ENCODE results near the gene NMRK1. TPM values are rescaled to one million over a fixed set of nuclear protein-coding genes. Genes with fewer than 3 reads are reported as not detected.
A peak's percentile ranks its signal among the peaks of the same experiment; 100 is the strongest.

Gene NMRK1
- total and polyA plus RNA-seq, 2 of the 13 experiments (the other 11 are each of a cell fraction or from before 2014, with no cell fraction given), result 9.1 to 12.9 TPM

DNA sequence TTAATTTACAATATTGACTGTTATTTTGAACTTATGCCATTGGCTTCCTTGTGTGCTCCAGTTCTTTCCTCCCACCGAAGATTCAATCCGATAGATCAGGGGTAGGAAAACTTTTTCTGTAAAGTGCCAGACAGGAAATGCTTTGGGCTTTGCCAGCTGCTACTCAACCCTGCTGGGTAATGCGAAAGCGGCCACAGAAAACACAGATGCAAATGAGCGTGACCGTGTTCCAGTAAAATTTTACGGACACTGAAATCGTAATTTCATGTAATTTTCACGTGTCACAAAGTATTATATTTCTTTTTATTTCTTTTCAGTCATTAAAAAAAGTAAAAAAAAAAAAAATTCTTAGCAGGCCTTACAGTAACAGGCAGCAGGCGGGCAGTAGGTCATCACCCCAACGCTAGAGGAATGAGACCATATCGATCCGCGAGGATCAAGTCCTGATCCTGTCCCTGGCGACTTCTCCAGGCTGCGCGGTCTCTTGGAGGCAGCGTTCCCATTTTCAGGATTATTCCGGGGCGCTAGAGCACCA lies 599 bp downstream of the NMRK1 start (continued):
- TF ChIP-seq TCF7 (IDR thresholded peaks at IDR 0.05; ENCODE audit: low read depth), result no peak
- TF ChIP-seq ZNF781 (CRISPR knock-in tag; IDR thresholded peaks at IDR 0.05; ENCODE audit: borderline replicate concordance, not compliant biosample characterization), result no peak
- no peak for TF ChIP-seq FOXA3 (CRISPR knock-in tag; IDR thresholded peaks at IDR 0.05)
- TF ChIP-seq KAT7 (CRISPR knock-in tag; IDR thresholded peaks at IDR 0.05; ENCODE audit: borderline replicate concordance), result no peak
- TF ChIP-seq ZNF530 (CRISPR knock-in tag; IDR thresholded peaks at IDR 0.05; ENCODE audit: low read depth), result no peak
- no peak for TF ChIP-seq CBX2 (IDR thresholded peaks at IDR 0.05; ENCODE audit: low read depth, low read length)
- no peak for TF ChIP-seq CBX2 (CRISPR knock-in tag; IDR thresholded peaks at IDR 0.05; ENCODE audit: low read depth)
- 0 out of 2 replicates have a peak, but pooled peaks have one; percentile 37 for TF ChIP-seq ZNF362 (CRISPR knock-in tag; IDR thresholded peaks at IDR 0.05; ENCODE audit: borderline replicate concordance)
- no peak for TF ChIP-seq ZNF234 (CRISPR knock-in tag; conservative IDR thresholded peaks at IDR 0.05)
- TF ChIP-seq, protein P1, sequence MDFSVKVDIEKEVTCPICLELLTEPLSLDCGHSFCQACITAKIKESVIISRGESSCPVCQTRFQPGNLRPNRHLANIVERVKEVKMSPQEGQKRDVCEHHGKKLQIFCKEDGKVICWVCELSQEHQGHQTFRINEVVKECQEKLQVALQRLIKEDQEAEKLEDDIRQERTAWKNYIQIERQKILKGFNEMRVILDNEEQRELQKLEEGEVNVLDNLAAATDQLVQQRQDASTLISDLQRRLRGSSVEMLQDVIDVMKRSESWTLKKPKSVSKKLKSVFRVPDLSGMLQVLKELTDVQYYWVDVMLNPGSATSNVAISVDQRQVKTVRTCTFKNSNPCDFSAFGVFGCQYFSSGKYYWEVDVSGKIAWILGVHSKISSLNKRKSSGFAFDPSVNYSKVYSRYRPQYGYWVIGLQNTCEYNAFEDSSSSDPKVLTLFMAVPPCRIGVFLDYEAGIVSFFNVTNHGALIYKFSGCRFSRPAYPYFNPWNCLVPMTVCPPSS (IDR thresholded peaks at IDR 0.05), result no peak
- no peak for TF ChIP-seq ZNF709 (CRISPR knock-in tag; IDR thresholded peaks at IDR 0.05)
- no peak for TF ChIP-seq ZNF644 (CRISPR knock-in tag; IDR thresholded peaks at IDR 0.05; ENCODE audit: low read depth)
- no peak for TF ChIP-seq MATR3 (CRISPR knock-in tag; IDR thresholded peaks at IDR 0.05)
- peak; percentile 44; the same call in 1 of the 2 replicates for TF ChIP-seq ZNF800 (CRISPR knock-in tag; IDR thresholded peaks at IDR 0.05)
- TF ChIP-seq ZFP36 (IDR thresholded peaks at IDR 0.05; ENCODE audit: borderline replicate concordance, low read depth, low read length, partially characterized antibody), result no peak
- TF ChIP-seq CCAR2 (optimal IDR thresholded peaks at IDR 0.05; ENCODE audit: low read depth, low read length), result no peak
- TF ChIP-seq ZNF350 (CRISPR knock-in tag; IDR thresholded peaks at IDR 0.05; ENCODE audit: borderline replicate concordance, low read depth), result no peak
- no peak for TF ChIP-seq ZC3H4 (CRISPR knock-in tag; IDR thresholded peaks at IDR 0.05; ENCODE audit: borderline replicate concordance)
- no peak for TF ChIP-seq FOXP1 (IDR thresholded peaks at IDR 0.05)
- TF ChIP-seq FOXP1 (CRISPR knock-in tag; IDR thresholded peaks at IDR 0.05), result no peak
- no peak for TF ChIP-seq ZNF615 (CRISPR knock-in tag; IDR thresholded peaks at IDR 0.05; ENCODE audit: borderline replicate concordance)
- no peak for TF ChIP-seq ZNF124 (CRISPR knock-in tag; IDR thresholded peaks at IDR 0.05)
- peak; percentile 9; the same call in 1 of the 2 replicates for TF ChIP-seq SAP130 (CRISPR knock-in tag; IDR thresholded peaks at IDR 0.05; ENCODE audit: low read depth)
- TF ChIP-seq HNRNPK (IDR thresholded peaks at IDR 0.05; ENCODE audit: low read depth, low read length, poor library complexity, severe bottlenecking), result no peak
- TF ChIP-seq, protein P2, sequence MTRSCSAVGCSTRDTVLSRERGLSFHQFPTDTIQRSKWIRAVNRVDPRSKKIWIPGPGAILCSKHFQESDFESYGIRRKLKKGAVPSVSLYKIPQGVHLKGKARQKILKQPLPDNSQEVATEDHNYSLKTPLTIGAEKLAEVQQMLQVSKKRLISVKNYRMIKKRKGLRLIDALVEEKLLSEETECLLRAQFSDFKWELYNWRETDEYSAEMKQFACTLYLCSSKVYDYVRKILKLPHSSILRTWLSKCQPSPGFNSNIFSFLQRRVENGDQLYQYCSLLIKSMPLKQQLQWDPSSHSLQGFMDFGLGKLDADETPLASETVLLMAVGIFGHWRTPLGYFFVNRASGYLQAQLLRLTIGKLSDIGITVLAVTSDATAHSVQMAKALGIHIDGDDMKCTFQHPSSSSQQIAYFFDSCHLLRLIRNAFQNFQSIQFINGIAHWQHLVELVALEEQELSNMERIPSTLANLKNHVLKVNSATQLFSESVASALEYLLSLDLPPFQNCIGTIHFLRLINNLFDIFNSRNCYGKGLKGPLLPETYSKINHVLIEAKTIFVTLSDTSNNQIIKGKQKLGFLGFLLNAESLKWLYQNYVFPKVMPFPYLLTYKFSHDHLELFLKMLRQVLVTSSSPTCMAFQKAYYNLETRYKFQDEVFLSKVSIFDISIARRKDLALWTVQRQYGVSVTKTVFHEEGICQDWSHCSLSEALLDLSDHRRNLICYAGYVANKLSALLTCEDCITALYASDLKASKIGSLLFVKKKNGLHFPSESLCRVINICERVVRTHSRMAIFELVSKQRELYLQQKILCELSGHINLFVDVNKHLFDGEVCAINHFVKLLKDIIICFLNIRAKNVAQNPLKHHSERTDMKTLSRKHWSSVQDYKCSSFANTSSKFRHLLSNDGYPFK (CRISPR knock-in tag; IDR thresholded peaks at IDR 0.05; ENCODE audit: borderline replicate concordance), result no peak

Data from HepG2 (cell line).